NCI-H1048 (cell line): Measurements from ENCODE around the gene GRK4.
"Not testable (repeated sequence)": the region's sequence is repeated elsewhere in the genome, so short reads cannot be mapped to it uniquely, and the experiment has no call there.

ENCODE experiments used
- DNase-seq: peaks from one replicate; lab custom pipeline; 2025; lab: John Stamatoyannopoulos, UW

The GRK4 gene

DNA sequence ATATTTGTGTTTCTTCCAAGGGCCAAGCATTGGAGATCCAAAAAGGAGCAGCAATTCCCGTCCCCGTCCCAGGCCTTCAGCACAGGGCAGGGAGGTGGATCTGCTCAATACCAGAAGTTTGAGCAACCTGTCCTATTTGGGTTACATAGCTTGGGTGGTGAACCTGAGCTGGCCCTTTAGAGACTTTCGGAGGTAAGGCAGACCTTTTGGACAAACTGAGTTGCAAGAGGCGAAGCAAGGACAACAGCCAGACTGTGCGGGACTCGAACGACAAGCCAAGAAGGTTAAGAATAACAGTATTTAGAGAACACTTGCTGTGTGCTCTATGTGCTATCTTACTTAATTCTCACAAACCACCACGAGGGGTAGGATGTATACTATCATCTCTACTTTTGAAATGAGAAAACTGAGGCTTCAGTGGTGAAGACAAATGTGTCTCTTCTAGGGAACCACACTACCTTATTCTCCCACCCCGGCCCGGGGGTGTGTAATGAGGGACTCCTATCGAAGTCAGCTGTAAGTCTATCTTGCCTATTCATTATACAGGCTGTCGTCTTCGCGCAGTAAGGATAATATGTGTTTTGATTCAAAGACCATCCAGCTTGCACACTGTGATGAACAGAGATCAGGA, 1.4 kb upstream of the GRK4 start:
- no peak for DNase-seq

DNA sequence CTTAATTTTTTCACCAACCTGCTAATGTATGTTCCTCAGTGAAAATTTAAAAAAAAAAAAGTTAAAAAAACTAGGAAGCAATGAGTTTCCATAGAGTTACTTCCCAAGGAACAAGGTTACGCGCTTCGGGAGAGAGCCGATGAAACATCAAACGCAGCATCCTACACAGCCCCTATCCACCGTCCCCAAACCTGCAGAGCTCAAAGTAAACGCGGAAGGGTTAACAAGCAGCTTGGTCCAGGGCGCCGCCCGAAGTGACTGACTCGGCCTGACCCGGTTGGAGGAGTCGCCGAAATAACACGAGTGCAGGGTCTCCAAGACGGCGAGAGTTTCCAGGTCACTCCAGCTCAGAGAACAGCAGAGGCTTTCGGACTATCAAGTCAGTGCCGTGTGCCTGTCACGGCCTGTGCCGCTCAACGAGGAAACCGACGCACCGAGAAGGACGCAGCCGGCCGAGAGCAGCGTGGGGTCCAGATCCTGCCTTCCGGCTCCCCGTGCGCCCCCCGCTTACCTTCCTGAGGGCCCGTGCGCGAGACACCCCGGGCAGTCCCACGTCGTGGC, 677 bp upstream of the GRK4 start:
- DNase-seq = no peak

DNA sequence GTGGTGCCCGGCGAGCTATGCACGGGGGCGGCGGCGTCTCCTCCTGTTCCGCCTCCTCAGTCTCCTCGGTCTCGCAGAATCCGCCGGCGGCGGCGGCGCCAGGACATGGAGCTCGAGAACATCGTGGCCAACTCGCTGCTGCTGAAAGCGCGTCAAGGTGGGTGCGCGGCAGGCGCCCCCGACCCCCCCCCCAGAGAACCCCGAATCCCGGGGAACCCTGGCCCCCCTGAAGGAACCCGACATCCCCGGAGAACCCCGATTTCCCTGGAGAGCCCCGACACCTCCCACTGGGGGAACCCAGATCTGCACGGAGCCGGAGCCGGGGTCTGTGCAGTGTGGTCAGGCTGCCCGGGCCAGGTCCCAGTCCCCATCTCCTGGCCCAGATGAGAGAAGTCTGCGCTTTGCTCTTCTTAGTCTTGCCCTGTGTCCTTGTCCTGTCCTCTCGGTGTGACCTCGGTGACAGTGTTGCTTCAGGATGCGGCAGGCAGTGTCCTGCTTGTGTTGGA, 648 bp downstream of the GRK4 start:
- DNase-seq = no peak

DNA sequence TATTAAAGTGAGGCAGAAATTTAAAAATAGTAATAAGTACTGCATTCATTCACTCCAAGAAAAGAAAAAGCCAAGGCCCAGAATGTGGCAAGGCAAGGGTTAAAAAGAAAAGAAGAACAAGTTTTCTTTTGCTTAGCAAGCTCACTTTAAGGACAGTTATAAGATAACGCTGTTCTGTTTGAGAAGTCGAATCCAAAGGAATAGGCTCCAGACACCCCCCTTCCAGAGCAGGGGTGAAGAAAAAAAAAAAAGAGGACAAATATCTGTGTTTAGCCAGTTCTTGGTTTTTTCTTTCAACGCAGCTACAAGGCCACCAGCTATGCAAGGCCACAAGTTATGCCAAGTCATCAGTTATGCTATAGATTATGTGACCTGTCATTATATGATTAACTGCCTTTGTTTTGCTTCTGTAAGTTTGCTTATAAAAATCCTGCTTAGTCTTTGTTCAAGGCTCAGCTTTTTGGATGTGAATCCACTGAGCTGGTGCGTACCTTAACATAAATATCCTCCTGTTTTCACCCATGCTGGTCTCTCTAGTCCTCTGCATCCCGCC, 1.4 kb downstream of the GRK4 start:
- DNase-seq = no peak

DNA sequence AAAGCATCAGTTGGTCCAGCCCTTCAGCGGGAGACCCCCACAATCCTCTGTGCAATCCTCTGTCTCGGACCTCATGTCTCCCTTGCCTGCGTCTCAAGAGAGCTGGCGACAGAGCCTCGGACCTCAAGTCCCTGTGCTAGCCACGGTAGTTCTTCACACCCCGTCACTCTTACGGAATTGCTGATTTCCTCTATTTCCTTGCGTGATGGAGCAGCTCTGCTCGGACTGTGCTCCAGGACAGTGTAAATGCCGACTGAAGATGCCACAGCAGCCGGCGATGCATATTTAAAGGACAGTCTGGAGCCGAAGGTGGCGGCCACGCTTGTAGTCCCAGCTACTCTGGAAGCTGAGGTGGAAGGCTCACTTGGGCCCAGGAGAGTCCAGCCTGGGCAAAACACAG, 1.9 kb downstream of the GRK4 start:
- no peak for DNase-seq

DNA sequence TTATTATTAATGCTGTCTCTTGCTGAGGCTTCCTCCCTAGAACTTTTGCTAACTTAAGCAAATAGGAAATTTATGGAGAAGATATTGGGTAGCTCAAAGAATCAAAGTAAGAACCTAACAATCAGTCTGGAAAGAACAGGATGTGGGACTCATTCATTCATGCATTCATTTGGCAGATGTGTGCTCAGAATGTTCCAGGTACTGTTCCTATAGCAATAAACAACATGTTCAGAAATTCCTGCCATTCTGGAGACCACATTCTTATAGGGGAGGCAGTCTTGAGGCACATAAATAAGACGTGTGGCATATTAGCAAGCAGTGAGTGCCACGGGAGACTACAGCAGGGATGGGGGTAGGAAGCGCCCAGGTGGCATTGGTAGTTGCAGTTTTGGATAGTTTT, 5.0 kb downstream of the GRK4 start:
- DNase-seq = no peak

DNA sequence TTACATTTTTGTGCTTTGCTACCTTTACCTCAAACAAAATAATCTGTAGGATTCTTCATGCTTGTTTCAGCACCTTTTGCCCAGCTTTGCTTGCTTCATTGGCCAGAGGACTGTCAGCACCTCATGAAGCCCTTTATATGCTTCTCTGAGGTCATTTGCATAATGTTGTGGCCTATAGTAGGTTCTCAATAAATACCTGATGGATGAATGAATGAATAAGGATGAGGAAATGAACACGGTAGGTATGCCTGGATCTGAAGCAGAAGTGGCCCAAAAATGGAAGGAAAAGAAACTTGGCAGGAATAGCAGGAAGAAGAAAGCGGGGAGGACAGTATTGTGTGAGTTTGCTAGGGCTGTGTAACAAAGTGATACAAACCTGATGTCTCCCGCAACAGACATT, 7.9 kb downstream of the GRK4 start:
- DNase-seq = no peak

DNA sequence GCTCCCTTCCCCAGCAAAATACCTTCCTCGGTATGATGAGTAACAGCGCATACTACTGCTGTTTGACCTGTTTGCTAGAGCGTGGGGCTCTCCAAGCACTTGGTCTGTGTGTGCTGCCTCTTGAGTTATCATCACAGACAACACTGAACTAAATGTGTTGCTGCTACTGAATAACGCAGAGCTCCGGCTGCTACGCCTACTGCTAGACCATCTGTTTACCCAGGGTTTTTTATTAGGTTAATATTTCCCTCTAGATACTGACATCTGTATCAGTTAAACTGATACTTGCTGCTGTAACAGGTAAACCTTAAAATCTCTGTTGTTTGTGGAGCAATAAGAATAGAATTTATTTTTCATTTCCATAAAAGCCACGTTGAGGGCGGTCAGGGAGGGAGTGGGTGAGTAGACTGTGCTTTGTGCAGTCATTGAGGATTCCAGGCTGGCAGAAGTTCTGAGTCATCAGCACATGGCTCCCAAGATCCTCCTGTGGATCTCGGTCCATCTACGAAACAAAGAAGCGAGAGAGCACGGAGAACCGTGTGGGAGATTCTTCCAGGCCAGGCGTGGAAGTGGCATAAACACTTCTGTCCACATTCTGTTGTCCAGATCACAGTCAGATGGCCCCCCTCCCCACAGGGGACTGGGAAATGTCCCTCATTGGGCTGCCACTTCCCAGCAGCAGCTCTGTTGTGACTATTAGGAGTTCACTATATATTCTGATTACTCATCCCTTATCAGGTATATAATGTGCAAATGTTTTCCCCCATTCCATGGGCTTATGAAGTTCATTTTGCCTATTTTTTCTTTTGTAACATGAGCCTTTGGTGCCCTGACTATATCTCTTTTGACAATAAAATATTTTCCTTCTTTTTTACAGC, 14.1 kb downstream of the GRK4 start:
- no peak for DNase-seq

DNA sequence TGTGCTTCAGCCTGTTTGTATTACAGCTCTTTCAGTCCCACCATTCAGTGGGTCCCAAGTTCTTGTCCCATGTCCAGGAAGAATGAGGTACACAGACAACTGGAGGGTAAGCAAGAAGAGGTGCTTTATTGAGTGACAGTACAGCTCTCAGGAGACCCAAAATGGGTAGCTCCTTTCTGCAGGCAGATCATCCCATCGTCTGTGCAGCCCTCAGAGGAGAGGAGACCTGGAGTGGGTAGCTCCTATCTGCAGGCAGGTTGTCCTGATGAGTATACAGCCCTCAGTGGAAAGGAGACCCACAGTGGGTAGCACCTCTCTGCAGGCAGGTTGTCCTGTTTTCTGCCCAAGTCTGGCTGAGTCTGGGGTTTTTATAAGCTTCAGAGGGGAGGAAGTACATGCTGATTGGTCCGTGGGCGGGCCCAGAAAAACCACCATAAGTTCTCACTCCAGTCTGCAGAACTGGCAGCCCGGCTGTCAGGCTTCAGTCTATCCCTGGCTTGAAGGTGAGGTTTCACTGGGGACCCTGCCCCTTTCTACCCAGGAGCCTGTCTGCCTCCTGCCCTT, 18.0 kb downstream of the GRK4 start:
- no peak for DNase-seq

DNA sequence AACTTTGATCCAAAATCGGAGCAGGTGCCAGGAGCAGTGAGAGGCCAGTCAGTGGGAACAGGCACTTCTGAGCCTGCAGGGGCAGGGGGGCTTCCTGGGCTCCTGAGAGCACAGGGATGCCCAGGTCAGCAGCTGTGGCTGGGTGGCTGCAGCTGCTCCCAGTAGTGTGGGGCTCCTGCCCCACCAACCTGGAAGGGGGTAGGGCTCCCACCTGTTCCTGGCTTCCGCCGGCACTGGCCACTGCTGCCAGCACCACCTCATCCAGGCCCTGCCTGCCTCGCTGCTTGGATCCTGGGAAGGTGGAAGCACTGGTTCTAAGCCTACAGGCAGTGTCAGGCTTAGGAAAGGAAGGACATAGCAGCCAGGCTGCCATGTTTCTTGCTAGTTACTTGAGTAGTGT, 18.6 kb downstream of the GRK4 start:
- no peak for DNase-seq

DNA sequence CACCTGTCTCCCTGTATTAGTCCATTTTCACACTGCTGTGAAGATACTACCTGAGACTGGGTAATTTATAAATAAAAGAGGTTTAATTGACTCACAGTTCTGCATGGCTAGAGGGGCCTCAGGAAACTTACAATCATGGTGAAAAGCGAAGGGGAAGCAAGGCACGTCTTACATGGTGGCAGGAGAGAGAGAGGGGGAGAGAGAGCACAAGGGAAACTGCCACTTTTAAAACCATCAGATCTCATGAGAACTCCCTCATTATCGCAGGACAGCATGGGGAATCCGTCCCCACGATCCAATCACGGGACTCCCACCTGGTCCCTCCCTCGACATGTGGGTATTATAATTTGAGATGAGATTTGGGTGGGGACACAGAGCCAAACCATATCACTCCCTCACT, 20.3 kb downstream of the GRK4 start:
- DNase-seq = not testable (repeated sequence)

DNA sequence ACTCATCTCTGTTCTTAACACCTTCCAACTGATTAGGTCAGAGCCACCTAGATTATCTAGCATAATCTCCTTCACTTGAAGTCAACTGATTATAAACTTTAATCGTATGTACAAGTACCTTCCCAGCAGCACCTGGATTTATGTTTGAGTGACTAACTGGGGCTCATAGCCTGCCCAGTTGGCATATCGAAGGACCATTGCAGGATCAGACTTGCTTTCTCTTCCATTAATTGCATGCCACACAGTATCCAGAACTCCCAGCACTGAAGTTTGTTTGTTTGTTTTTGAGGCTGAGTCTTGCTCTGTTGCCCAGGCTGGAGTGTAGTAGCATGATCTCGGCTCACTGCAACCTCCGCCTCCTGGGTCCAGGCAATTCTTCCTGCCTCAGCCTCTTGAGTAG, 27.9 kb downstream of the GRK4 start:
- no peak for DNase-seq

DNA sequence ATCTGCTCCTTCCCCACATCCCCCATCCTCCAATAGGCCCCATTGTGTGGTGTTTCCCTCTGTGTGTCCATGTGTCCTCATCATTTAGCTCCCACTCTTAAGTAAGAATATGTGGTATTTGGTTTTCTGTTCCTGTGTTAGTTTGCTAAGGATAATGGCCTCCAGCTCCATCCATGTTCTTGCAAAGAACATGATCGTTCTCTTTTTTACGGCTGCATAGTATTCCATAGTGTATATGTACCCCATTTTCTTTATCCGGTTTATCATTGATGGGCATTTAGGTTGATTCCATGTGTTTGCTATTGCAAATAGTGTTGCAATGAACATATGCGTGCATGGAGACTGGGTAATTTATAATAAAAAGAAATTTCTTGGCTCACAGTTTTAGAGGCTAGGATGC, 31.5 kb downstream of the GRK4 start:
- no peak for DNase-seq

DNA sequence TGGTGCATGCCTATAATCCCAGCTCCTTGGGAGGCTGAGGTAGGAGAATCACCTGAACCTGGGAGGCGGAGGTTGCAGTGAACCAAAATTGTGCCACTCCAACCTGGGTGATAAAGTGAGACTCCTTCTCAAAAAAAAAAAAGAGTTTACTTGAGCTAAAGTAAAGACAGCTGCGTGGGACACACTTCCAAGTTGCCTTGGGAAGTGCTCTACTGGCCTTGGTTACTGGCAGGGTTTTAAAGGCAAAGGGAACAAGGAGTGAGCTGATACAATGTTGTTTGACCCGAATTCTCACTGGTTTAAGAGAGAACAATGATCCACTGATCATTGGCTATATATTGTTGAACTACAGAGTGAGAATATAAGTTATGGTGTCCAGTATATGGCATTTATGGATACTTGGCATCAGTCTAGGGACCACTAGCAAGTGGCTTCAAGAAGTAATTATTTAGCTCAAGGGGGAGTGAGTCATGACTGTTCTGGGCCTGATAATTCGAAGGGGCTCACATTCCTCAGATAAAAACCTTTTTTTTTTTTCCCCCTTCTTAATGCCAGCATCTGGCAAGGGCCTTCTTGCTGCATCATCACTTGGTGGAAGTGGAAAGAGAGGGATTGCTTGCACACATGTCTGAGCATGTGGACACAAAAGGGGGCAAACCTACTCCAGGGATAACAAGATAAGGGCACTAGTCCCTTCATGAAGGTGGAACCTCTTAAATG, 32.3 kb downstream of the GRK4 start:
- no peak for DNase-seq

DNA sequence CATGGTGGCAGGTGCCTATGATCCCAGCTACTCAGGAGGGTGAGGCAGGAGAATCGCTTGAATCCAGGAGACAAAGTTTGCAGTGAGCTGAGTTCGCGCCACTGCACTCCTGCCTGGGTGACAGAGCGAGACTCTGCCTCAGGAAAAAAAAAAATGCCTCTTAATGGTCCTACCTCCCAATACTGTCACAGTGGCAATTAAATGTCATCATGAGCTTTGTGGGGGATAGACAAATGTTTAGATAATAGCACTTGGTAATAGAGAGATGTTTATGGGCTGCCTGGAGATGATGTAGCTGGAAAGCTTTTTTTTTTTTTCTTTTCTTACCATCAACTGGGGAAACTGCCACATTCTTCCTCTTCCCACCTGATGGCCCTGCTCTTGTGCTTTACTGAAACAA, 33.0 kb downstream of the GRK4 start:
- no peak for DNase-seq

DNA sequence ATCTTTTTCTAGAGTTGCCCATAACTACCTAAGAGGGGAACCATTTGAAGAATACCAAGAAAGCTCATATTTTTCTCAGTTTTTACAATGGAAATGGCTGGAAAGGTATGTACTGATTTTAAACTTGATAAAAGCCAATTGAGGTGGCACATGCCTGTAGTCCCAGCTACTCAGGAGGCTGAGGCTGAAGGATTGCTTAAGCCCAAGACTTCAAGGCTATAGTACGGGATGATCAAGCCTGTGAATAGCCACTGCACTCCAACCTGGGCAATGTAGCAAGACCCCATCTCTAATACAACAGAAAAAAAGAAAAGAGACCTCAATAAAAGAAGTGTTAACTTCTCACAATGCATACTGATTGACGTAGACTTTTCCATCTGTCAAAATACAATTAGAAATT, 44.4 kb downstream of the GRK4 start:
- DNase-seq = no peak

DNA sequence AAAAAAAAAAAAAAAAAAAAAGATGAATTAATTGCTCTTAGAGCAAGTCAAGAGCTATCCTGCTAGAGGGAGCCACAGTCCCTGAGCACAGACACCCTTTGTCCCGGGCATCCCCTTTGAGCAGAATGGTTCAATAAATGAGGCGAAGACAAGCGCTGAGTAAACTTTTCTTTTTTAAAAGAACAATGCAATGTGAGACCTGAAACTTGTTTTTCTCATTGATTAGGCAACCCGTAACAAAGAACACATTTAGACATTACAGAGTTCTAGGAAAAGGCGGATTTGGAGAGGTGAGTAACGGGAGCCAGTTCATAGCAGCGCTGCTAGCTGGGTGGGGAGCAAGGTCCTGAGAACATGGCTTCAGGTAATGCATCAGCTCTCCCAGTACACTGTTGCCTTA, 46.1 kb downstream of the GRK4 start:
- DNase-seq = no peak

DNA sequence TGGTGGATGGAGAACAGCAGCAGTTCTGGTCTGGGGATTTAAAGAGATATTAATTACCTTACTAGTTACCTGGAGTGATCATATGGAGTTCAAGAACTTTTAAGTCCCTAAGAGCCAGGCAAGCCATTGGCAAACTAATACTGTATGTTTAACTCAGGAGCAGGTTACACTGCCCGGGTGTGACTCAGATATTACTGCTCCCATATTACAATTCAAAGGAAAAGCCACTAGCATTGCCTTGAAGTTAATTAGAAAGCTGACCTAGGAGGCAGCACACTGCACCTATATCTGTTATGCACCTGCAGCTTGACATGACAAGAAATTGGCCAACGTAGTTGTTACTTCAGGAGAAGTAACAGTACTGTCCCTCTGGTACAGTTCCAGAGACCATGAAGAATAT, 47.2 kb downstream of the GRK4 start:
- no peak for DNase-seq

DNA sequence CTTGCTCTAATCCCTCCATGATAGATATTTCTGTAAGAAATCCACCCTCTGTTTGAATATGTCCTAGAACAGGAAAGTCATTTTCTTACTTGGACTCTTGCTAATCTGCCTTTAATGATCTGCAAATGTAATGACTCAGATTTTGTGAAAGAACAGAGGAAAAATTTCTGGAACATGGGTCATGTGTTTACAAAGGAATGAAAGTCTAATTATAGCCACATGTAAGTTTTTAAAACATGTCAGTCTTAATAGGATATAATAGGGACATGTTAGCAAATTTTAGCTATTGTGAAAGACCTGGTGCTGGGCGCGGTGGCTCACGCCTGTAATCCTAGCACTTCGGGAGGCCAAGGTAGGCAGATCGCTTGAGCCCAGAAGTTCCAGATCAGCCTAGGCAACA, 47.6 kb downstream of the GRK4 start:
- no peak for DNase-seq

DNA sequence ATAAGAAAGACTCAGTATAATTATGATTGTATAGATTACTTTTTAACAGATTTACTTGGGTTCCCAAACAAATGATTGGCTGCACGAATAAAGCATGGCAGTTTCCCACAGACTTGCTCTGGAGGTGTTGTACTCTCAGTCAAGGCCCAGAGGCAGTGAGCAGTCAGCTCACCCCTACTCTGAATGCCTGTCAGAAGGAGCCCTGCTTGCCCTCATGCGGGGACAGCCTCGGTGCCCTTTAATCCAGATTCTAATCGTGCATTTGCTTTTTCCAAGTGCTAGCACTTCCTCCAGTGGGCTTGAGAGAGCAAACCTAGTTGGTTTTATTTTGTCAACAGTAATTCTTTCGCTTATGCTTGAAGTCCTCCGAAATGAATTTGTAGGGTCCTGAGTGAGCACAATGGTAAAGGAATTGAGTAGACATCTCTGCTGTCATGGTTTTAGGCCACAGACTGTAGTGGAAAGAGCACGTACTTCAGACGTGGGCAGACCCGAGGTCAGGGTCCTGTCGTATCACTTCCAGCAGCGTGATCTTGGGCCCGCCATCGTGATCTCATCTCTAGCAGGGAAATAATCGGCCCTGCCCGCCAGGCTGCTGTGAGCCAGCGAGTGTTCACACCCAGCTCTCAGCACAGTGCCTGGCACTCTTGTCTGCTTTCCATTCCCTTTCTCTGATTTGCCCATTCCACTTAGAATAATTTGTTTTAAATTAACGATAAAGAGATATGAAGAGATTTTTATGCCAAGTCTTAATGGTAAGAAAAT, 48.3 kb downstream of the GRK4 start:
- DNase-seq = no peak

DNA sequence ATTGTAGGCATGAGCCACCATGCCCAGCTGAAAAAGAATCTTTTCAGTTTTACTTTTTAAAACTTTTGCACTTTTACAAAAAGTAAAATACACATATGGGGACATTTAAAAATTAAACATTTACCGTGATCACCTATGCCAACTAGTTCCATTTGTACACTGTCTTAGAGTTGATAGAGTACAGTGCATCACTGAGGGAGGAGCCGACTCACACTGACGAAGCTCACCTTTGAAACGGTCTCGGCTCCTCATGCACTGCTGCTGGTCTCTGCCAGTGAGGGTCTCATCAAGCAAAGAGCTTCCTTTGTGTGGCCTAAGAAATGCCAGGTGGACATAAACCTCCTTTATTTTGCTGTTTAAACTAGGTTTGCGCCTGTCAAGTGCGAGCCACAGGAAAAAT, 50.0 kb downstream of the GRK4 start:
- no peak for DNase-seq
